IMR-90 (cell line): ENCODE measurements around the gene ACTR5.

Experiments used
- FOS ChIP-seq: fragments of 150-350 bp; IDR thresholded peaks from 2 replicates; pipeline ENCODE4 v1.6.1; 2016; ENCODE audit warnings: low read depth, low read length
- RFX5 ChIP-seq: IDR thresholded peaks from 2 replicates; pipeline ENCODE4 v1.8.0; 2012; ENCODE audit warnings: low read depth, mild to moderate bottlenecking, low read length, moderate library complexity

GRCh38 chr20:38730167-38730988 is 17.9 kb upstream of the ACTR5 start:
- TF ChIP-seq RFX5 (no peak), FOS (no peak)
